ENCODE results near the gene NPFFR1. TPM values are rescaled to one million over a fixed set of nuclear protein-coding genes. Genes with fewer than 3 reads are reported as not detected.

NPFFR1 gene
- total RNA-seq, 1 donor from 2014 or later = not detected

DNA sequence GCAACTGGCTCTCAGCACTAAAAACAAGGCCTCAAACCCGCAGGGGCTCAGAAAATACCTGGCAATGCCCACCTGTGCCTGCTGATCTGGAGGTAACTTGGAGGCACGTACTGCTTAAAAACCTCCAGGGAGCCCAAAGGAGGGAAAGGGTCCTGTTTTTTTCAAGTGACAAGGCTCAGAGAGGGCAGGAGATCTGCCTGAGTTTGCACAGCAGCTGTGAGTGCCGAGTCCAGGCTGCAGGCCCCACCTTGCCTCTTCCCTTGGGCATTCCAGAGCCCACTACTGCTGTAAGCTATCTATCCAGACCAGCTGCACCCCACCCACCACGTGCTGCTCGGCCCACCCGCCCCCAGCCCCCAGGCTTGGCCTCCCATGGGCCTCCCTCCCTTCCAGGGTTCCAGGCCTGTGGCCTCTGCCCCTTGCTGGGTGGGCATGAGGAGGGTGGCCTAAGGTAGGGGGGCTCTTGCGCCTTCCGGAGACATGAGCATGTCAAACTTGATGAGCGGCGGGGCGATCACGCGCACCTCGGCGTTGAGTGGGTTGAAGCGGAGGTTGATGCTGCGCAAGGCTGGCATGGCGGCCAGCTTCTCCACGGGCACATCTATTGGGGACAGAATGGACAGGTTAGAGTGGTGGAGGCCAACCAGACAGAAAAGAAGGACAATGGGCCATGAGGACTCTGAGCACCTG lies 17.2 kb upstream of the NPFFR1 start:
- H3K27me3 Mint-ChIP-seq (ENCODE audit: unreplicated experiment) = no peaks in the 10 kb centered on the region
- TF ChIP-seq, protein P1, sequence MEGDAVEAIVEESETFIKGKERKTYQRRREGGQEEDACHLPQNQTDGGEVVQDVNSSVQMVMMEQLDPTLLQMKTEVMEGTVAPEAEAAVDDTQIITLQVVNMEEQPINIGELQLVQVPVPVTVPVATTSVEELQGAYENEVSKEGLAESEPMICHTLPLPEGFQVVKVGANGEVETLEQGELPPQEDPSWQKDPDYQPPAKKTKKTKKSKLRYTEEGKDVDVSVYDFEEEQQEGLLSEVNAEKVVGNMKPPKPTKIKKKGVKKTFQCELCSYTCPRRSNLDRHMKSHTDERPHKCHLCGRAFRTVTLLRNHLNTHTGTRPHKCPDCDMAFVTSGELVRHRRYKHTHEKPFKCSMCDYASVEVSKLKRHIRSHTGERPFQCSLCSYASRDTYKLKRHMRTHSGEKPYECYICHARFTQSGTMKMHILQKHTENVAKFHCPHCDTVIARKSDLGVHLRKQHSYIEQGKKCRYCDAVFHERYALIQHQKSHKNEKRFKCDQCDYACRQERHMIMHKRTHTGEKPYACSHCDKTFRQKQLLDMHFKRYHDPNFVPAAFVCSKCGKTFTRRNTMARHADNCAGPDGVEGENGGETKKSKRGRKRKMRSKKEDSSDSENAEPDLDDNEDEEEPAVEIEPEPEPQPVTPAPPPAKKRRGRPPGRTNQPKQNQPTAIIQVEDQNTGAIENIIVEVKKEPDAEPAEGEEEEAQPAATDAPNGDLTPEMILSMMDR (IDR thresholded peaks at IDR 0.05) = no peak
- no peak overlapping the region for H3K4me3 Mint-ChIP-seq (ENCODE audit: unreplicated experiment)
- peaks cover 6% of the 10 kb centered on the region for H3K4me1 Mint-ChIP-seq (ENCODE audit: unreplicated experiment)
- H3K36me3 Mint-ChIP-seq (ENCODE audit: unreplicated experiment) = no peaks in the 10 kb centered on the region
- DNase-seq (ENCODE audit: extremely low spot score, unreplicated experiment) = no peak
- H3K9me3 Mint-ChIP-seq (ENCODE audit: unreplicated experiment) = no peaks in the 10 kb centered on the region
- no peak overlapping the region for H3K27ac Mint-ChIP-seq (ENCODE audit: unreplicated experiment)

DNA sequence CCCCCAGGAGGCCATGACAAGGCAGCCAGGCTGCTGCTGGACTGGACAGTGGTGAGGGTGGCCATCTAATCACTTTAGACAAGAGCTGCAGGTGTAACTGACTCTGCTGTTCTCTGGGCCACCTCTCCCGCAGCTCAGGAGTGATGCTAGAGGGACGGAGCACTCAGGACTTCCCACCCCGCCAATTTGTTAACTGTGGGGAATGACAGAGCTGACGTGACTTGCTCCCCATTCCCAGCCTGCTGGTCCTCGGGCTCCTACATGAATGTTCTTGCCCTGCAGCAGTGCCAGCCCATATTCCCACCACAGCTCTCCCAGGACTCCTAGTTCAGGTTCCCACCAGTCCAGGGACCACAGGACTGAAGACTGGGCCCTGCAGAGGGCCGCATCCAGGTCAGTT lies 16.7 kb upstream of the NPFFR1 start:
- Mint-ChIP-seq H3K36me3 (ENCODE audit: unreplicated experiment) (no peaks in the 10 kb centered on the region), H3K4me1 (ENCODE audit: unreplicated experiment) (peaks cover 6% of the 10 kb centered on the region), H3K9me3 (ENCODE audit: unreplicated experiment) (no peaks in the 10 kb centered on the region), H3K4me3 (ENCODE audit: unreplicated experiment) (no peak overlapping the region), H3K27me3 (ENCODE audit: unreplicated experiment) (no peaks in the 10 kb centered on the region), H3K27ac (ENCODE audit: unreplicated experiment) (no peak overlapping the region)
- DNase-seq (ENCODE audit: extremely low spot score, unreplicated experiment) = no peak
- TF ChIP-seq, protein P1 (IDR thresholded peaks at IDR 0.05) = no peak

DNA sequence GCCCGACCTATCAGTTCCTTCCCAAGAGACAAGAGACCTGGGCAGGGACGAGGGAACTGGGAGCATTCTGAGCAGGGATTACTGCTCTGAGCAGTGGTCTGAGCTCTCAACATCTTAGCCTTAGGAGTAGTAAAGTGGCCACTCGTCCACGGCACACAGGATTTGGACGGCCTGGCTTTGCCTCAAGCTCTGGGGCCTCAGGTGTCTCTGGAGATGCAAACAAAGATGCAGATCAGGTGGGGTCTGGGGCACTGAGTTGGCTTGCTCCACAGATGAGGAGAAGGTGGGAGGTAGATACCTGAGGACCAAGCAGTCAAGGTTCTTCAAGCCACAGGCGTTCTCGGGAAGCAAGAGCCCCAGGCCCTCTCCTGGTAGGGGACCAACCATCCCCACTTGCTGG lies 16.1 kb upstream of the NPFFR1 start:
- Mint-ChIP-seq H3K36me3 (ENCODE audit: unreplicated experiment) (no peaks in the 10 kb centered on the region), H3K4me1 (ENCODE audit: unreplicated experiment) (peaks cover 6% of the 10 kb centered on the region), H3K9me3 (ENCODE audit: unreplicated experiment) (no peaks in the 10 kb centered on the region), H3K27ac (ENCODE audit: unreplicated experiment) (no peak overlapping the region), H3K27me3 (ENCODE audit: unreplicated experiment) (no peaks in the 10 kb centered on the region), H3K4me3 (ENCODE audit: unreplicated experiment) (no peak overlapping the region)
- DNase-seq (ENCODE audit: extremely low spot score, unreplicated experiment) = no peak
- TF ChIP-seq, protein P1 (IDR thresholded peaks at IDR 0.05) = no peak

DNA sequence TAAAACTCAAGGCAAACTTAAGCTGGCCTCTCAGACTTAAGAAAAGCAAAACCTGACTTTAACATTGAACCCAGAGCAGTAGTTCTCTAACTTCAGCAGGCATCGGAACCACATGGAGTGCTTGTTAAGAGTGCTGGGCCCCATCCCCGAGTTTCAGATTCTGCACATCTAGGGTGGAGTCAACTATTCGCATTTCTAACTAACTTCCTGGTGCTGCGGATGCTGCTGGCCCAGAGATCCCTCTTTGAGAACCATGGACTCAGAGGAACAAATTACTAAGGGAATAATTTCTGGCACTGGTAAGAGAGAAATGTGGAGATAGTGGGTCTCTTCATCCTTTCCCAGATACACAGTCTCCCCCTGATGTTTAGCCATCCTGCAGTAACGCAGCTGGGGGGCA lies 14.6 kb upstream of the NPFFR1 start:
- Mint-ChIP-seq H3K4me1 (ENCODE audit: unreplicated experiment) (peaks cover 6% of the 10 kb centered on the region), H3K4me3 (ENCODE audit: unreplicated experiment) (no peak overlapping the region), H3K9me3 (ENCODE audit: unreplicated experiment) (no peaks in the 10 kb centered on the region), H3K27me3 (ENCODE audit: unreplicated experiment) (no peaks in the 10 kb centered on the region), H3K27ac (ENCODE audit: unreplicated experiment) (no peak overlapping the region), H3K36me3 (ENCODE audit: unreplicated experiment) (no peaks in the 10 kb centered on the region)
- no peak for DNase-seq (ENCODE audit: extremely low spot score, unreplicated experiment)
- TF ChIP-seq, protein P1 (IDR thresholded peaks at IDR 0.05) = no peak

DNA sequence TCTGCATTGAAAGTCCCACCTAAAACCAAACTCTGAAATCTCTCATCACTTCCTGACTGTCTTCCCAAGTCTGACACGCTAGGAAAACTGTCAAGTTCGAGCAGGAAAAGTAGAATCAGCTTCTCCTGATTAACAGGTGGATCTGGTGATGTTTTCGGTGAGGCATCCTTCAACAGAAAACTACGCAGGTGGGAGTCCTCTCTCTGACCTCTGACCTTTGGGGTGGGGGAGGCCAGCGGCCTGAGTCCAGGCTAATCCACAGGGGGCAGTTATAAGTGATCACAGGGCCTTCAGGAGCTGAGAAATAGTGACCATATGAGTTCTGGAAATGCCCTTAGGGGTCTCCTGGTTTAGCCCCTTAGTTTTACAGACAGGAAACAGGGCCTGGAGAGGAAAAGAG lies 13.4 kb upstream of the NPFFR1 start:
- TF ChIP-seq, protein P1 (IDR thresholded peaks at IDR 0.05) = no peak
- Mint-ChIP-seq H3K27me3 (ENCODE audit: unreplicated experiment) (no peaks in the 10 kb centered on the region), H3K36me3 (ENCODE audit: unreplicated experiment) (no peaks in the 10 kb centered on the region), H3K9me3 (ENCODE audit: unreplicated experiment) (no peaks in the 10 kb centered on the region), H3K4me3 (ENCODE audit: unreplicated experiment) (no peak overlapping the region), H3K4me1 (ENCODE audit: unreplicated experiment) (peaks cover 6% of the 10 kb centered on the region), H3K27ac (ENCODE audit: unreplicated experiment) (no peak overlapping the region)
- DNase-seq (ENCODE audit: extremely low spot score, unreplicated experiment) = no peak
